Measurements from ENCODE around the gene TUBB6.
A peak's percentile ranks its signal among the peaks of the same experiment; 100 is the strongest.

TUBB6 gene

GRCh38 chr18:12291690-12292089 is 16.4 kb upstream of the TUBB6 start:
- DNase-seq = no peak

DNA sequence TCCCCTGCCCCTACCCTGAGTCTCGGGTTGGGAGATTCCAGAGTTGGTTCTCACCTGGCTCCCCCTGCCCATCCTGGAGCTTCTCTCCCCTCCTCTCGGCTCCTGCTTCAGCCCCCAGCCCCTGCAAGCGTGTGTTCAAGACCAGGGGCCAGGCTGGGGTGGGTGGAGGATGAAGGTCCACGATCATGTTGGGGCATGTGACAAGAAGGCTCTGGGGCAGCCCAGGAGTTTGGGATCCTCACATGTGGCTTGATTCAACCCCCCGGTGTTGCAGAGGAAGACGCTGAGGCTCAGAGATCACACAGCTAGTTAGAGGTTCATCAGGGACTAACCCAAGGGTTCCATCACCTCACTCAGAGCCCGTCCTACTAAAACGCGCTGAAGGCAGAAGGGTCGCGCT is 14.2 kb upstream of the TUBB6 start:
- no peak for DNase-seq

- no peak for DNase-seq
These were observed 12.5 kb upstream of the TUBB6 start for GRCh38 chr18:12295389-12296086.

- DNase-seq = no peak
These were observed 12.0 kb upstream of the TUBB6 start for GRCh38 chr18:12296087-12296403.

DNA sequence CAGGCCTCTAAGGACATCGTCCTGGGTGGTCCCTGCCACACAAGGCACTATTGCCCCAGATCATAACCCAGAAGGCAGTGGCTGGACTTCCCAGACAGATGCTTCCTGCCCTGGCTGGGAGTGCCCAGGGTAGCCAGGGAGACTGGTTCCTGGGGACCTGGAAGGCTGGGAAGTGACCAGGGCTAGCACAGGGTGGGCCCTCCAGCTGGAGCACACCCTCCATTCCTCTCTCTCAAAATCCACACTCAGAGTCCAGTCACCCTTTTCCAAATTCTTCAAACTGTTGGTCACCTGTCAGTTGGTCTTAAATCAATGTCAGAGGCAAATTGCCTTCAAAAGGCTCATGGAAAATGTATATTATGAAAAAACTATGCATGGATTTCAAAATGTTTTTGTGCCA is 11.6 kb upstream of the TUBB6 start:
- DNase-seq = no peak

DNA sequence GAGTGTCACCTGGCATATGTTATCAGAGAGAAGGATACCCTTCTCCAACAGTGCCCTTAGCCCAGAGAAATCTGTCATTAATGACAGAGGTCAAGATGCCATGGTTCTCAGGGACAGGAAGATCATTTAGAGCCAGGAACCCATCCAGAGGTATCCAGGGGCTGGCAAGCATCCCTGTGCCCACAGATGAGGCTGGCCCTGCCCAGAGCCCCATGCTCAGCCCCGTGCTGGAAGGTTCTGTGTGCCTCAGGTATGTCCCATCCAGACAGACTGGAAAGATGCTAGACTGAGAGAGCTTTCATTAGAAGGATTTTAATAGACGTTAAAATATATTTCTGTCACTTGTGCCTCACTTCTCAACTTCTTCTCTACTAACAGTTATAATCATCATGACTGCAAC is 8.2 kb upstream of the TUBB6 start:
- DNase-seq = no peak

DNA sequence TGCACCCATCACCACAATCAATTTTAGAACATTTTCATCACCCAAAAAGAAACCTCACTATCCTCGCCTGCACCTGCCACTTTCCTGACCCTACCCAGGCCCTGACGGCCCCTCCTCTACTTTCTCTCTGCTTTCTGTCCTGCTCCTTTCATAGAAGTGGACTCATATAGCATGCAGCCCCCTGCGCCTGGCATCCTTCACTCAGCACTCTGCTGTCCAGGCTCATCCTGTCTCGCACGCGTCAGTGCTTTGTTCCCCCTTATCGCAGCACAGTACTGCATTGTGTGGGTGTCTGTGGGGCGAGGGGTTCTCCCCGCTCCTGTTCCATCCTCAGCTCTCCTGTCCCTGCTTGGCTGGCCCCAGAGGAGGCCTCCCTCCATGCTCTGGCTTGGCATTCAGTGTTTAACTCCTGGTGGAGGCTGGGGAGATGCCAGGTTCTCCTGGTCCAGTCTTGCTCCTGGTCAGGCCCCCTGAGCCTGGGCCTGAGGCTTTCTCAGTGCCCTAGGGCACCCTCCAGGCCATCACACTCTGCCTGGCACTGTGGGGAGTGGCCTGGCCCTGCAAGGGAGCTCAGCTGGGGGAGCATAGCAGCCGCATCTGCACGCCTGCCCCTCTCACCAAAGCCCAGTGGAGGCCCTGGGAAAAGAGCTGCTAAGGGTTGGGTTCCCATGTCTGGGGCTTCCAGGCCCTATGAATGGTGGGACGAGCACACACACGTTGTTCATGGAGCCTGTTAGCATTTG is 6.6 kb upstream of the TUBB6 start:
- no peak for DNase-seq

DNA sequence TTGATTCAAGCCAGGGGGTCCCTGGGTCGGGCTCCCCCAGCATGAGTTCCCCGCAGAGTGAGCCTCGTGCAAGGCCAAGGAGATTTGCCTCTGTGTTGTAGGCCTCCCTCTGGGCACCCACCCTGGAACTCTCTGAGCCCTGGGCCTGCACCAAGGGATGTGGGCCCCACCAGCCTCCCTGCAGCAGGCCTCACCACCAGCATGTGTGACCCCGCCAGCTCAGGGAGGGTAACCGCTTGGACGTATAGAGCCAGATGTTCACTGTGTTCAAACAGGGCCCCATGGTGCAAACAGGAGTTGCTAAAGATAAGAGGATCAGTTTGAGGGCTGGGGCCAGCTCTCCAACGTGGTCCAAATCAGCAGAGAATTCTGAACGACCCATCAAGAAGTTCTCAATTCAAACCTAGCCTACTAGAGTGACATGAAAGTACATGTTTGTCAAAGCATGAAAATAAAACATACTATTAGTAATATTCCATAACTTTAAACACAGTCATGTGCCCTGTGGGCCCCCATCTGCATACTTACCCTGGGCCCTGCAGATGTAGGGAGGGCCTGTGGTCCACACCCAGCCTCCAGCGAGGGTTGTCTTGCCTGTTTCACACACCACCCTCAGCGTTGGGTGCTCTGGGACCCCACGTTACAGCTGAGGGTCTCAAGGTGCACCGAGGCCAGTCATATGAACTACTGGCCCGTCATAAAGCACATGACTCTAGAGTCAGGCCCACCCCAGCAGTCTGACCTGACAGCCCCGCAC is 5.5 kb upstream of the TUBB6 start:
- no peak for DNase-seq

DNA sequence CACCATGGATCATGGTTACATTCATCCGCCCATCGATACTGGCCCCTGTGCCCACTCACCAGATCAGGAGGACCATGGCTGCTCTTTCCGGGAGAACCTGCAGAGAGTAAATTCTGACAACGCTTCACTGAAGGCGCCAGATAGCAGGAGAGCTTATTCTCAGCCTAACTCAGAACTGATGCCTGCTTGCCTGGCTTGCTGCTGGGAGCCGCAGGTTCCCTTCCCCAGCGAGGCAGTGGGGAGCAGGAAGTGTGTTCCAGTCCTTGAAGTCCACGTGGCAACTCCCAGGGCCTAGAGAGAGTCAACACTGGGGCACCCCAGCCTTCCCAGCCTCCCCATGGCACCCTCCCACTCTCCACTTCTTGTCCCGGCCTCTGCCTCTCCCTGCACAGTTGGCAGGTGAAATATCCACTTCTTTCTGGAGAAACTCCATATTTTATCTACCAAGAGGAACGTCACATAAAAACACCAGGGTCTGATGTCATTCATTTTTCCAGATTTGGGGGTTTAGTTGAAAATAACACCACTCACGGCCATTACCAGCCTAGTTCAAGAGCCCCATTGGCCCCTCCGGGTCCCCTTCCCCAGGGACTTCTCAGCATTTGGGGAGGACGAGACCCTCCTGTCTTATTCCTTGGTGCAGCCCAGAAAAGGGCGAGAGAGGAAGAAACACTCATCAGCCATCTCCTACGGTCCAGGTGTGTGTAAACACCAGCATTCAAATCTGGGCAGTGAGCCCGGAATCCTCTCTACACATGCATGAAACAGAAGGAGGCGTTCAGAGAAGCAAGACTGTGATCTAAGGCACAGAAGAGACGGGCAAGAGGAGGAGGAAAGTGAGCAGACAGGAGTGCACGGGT is 3.5 kb upstream of the TUBB6 start:
- no peak for DNase-seq

DNA sequence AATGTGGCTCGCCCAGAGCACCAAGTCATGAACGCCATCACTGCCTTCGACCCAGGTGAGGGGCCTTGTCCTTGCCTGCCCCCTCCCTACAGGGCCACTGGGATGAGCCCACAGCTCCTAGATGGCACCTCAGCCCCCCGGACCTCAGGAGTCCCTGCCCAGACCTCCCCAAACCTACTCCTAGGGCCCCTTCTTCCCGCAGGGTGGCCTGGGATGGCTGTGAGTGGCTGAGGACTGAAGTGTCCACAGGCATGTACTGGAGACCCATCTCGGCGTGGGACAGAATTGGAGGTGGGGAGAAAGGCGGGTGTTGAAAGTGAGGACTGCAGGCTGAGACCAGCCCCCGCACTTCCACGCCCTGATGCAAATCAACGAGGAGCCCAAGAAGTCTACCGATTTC is 2.8 kb upstream of the TUBB6 start:
- no peak for DNase-seq

DNA sequence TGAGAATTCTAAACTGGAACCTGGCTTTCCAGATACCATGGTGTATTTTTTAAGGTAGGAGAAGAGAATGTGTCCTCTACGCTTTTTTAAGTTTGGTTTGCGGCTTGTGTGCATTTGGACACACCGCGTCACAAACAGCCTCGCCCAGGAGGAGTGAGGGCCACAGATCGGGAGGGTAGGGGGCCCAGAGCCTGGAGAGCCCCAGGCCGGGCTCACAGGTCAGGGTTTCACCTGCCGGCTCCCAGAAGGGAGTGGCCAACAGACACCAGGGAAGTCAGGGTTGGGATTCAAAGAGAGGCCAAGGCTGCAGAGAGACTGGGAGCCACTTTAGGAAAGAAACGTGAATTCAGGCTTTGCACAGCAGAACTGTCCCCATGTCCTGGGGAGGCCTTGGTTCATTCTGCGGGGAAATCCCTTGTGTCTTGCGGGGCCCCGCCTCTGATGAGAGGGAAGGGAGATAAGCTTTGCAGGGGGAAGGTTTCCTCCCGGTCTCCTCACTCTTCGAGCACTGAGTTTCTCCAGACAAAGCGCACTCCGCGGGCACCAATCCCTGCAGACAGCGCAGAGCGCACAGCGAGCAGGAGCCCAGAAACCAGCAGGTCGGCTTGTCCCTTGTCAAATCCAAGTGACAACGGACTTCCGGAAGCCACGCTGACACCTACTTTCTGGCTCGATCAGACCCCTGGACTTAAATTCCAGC is 2.0 kb upstream of the TUBB6 start:
- no peak for DNase-seq

- DNase-seq = no peak
These were observed 1.0 kb upstream of the TUBB6 start for GRCh38 chr18:12306752-12307700.

- peak; percentile 70 for DNase-seq
These were observed 502 bp downstream of the TUBB6 start for GRCh38 chr18:12308386-12309100.

DNA sequence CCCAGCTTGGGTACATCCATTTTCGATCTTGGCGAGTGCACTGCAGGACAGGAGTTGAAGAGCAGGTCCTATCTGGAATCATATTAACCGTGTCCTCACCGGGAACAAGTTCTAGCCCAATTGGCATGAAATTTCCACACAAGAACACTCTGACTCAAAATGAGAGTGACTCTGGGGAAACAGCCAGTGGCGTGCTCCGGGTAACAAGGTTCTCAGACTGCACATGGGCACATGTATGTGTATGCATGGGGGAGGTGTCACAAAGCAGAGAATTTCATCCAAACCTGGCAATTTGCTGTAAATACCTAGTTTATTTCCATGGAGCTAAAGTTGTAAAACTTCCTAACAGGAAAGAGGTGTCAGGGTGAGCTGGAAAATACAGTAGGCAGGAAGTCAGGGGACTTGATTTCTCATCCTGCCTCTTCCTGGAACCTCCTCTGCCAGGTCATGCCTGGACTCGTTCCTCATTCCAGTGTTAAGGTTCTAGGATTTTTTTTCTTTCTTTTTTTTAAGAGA is 1.7 kb downstream of the TUBB6 start:
- DNase-seq = no peak

- DNase-seq = no peak
These were observed 2.7 kb downstream of the TUBB6 start for GRCh38 chr18:12310762-12311161.

GRCh38 chr18:12312976-12313375 is 4.9 kb downstream of the TUBB6 start:
- DNase-seq = no peak

DNA sequence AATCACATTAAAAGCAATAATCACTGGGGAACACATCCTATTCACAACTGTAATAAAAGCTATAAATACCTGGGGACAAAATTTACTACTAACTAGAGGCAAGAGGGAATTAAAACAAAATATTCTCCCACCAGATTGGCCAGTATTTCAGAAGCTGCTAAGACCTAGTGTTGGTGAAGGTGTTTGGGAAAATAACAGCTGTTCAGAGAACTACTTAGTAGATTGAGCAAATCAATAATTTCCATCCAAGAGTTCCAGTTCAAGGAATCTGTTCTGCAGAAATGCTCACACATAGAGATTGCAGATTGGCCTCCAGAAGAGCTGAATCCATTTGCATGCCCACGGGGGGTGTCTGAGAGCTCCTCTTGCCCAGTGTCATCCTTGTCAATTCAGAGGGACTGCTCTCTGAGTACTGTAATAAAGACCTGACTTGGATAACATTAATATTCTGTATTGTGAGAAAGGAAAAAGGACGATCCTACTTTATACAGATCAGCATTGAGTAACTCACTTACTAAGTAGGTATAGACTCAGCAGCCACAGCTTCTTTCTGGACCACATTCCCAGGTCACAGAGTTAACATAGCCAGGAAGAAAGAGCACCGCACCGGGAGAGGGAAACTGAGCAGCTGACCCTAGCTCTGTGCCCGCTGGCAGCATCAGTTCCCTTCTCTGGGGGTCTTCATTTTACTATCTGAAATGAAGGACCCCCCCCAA is 5.6 kb downstream of the TUBB6 start:
- DNase-seq = no peak

GRCh38 chr18:12314591-12315305 is 6.7 kb downstream of the TUBB6 start:
- DNase-seq = no peak

GRCh38 chr18:12315490-12315889 is 7.4 kb downstream of the TUBB6 start:
- DNase-seq = no peak

All from T1000 (cell line).